ENCODE measurements around the gene EYS. TPM values are rescaled to one million over a fixed set of nuclear protein-coding genes. Genes with fewer than 3 reads are reported as not detected.

The EYS gene
- total and polyA plus RNA-seq, 2 of the 13 experiments (the other 11 are each of a cell fraction or from before 2014, with no cell fraction given), result 0.04 to 0.07 TPM

DNA sequence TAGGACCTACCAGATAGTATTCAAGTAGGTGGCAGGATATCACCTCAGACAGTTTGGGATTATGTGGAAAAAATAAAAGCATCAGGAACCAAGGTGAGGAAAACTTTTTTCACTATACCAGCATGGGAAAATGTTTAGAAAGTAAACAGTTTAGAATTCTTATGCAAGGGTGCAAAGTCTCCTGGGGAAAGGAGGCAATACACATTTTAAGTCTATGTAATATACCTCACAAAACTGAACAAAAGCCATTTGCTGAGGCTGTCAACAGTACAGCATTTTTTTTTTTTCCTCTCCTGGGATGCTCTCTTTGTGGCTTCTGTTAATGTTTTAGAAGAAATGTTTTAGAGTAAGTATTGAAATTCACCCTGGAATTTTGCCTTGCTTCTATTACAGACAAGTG, 1997.9 kb downstream of the EYS start (continued):
- TF ChIP-seq, protein P1, sequence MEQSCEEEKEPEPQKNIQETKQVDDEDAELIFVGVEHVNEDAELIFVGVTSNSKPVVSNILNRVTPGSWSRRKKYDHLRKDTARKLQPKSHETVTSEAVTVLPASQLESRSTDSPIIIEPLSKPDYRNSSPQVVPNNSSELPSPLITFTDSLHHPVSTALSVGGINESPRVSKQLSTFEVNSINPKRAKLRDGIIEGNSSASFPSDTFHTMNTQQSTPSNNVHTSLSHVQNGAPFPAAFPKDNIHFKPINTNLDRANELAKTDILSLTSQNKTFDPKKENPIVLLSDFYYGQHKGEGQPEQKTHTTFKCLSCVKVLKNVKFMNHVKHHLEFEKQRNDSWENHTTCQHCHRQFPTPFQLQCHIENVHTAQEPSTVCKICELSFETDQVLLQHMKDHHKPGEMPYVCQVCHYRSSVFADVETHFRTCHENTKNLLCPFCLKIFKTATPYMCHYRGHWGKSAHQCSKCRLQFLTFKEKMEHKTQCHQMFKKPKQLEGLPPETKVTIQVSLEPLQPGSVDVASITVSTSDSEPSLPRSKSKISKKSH (CRISPR knock-in tag; IDR thresholded peaks at IDR 0.05; ENCODE audit: borderline replicate concordance), result no peak
- no peak for TF ChIP-seq KDM5B (CRISPR knock-in tag; IDR thresholded peaks at IDR 0.05; ENCODE audit: borderline replicate concordance)
- TF ChIP-seq CREB1 (IDR thresholded peaks at IDR 0.05), result no peak
- peak; percentile 52; the same call in 1 of the 2 replicates for TF ChIP-seq CREB1 (CRISPR knock-in tag; IDR thresholded peaks at IDR 0.05)
- no peak for TF ChIP-seq MAFK (conservative IDR thresholded peaks at IDR 0.05 in 1 of 2, IDR thresholded peaks at IDR 0.05 in 1 of 2; ENCODE audit: low read length in 2 of 2)
- TF ChIP-seq, protein P2, sequence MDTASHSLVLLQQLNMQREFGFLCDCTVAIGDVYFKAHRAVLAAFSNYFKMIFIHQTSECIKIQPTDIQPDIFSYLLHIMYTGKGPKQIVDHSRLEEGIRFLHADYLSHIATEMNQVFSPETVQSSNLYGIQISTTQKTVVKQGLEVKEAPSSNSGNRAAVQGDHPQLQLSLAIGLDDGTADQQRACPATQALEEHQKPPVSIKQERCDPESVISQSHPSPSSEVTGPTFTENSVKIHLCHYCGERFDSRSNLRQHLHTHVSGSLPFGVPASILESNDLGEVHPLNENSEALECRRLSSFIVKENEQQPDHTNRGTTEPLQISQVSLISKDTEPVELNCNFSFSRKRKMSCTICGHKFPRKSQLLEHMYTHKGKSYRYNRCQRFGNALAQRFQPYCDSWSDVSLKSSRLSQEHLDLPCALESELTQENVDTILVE (CRISPR knock-in tag; IDR thresholded peaks at IDR 0.05), result peak; percentile 62; the same call in 1 of the 2 replicates
- peak; percentile 52; the same call in 1 of the 2 replicates for TF ChIP-seq ZFP1 (CRISPR knock-in tag; IDR thresholded peaks at IDR 0.05)
- TF ChIP-seq, protein P3, sequence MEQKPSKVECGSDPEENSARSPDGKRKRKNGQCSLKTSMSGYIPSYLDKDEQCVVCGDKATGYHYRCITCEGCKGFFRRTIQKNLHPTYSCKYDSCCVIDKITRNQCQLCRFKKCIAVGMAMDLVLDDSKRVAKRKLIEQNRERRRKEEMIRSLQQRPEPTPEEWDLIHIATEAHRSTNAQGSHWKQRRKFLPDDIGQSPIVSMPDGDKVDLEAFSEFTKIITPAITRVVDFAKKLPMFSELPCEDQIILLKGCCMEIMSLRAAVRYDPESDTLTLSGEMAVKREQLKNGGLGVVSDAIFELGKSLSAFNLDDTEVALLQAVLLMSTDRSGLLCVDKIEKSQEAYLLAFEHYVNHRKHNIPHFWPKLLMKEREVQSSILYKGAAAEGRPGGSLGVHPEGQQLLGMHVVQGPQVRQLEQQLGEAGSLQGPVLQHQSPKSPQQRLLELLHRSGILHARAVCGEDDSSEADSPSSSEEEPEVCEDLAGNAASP (CRISPR knock-in tag; IDR thresholded peaks at IDR 0.05; ENCODE audit: borderline replicate concordance), result no peak
- TF ChIP-seq, protein P4, sequence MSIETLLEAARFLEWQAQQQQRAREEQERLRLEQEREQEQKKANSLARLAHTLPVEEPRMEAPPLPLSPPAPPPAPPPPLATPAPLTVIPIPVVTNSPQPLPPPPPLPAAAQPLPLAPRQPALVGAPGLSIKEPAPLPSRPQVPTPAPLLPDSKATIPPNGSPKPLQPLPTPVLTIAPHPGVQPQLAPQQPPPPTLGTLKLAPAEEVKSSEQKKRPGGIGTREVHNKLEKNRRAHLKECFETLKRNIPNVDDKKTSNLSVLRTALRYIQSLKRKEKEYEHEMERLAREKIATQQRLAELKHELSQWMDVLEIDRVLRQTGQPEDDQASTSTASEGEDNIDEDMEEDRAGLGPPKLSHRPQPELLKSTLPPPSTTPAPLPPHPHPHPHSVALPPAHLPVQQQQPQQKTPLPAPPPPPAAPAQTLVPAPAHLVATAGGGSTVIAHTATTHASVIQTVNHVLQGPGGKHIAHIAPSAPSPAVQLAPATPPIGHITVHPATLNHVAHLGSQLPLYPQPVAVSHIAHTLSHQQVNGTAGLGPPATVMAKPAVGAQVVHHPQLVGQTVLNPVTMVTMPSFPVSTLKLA (IDR thresholded peaks at IDR 0.05), result no peak
- no peak for TF ChIP-seq ZNF317 (CRISPR knock-in tag; IDR thresholded peaks at IDR 0.05)
- no peak for TF ChIP-seq HOXA7 (CRISPR knock-in tag; IDR thresholded peaks at IDR 0.05)
- no peak for TF ChIP-seq ZNF567 (CRISPR knock-in tag; IDR thresholded peaks at IDR 0.05; ENCODE audit: borderline replicate concordance)
- TF ChIP-seq, protein P5, sequence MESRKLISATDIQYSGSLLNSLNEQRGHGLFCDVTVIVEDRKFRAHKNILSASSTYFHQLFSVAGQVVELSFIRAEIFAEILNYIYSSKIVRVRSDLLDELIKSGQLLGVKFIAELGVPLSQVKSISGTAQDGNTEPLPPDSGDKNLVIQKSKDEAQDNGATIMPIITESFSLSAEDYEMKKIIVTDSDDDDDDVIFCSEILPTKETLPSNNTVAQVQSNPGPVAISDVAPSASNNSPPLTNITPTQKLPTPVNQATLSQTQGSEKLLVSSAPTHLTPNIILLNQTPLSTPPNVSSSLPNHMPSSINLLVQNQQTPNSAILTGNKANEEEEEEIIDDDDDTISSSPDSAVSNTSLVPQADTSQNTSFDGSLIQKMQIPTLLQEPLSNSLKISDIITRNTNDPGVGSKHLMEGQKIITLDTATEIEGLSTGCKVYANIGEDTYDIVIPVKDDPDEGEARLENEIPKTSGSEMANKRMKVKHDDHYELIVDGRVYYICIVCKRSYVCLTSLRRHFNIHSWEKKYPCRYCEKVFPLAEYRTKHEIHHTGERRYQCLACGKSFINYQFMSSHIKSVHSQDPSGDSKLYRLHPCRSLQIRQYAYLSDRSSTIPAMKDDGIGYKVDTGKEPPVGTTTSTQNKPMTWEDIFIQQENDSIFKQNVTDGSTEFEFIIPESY (CRISPR knock-in tag; IDR thresholded peaks at IDR 0.05), result no peak
- TF ChIP-seq HMGA1 (CRISPR knock-in tag; conservative IDR thresholded peaks at IDR 0.05), result no peak
- TF ChIP-seq XRCC5 (optimal IDR thresholded peaks at IDR 0.05; ENCODE audit: low read length), result no peak
- TF ChIP-seq ZNF878 (CRISPR knock-in tag; IDR thresholded peaks at IDR 0.05), result no peak; the same call in 1 of the 2 replicates
- TF ChIP-seq SOX5 (CRISPR knock-in tag; IDR thresholded peaks at IDR 0.05; ENCODE audit: borderline replicate concordance), result peak; percentile 71; the same call in 1 of the 2 replicates
- TF ChIP-seq, protein P6, sequence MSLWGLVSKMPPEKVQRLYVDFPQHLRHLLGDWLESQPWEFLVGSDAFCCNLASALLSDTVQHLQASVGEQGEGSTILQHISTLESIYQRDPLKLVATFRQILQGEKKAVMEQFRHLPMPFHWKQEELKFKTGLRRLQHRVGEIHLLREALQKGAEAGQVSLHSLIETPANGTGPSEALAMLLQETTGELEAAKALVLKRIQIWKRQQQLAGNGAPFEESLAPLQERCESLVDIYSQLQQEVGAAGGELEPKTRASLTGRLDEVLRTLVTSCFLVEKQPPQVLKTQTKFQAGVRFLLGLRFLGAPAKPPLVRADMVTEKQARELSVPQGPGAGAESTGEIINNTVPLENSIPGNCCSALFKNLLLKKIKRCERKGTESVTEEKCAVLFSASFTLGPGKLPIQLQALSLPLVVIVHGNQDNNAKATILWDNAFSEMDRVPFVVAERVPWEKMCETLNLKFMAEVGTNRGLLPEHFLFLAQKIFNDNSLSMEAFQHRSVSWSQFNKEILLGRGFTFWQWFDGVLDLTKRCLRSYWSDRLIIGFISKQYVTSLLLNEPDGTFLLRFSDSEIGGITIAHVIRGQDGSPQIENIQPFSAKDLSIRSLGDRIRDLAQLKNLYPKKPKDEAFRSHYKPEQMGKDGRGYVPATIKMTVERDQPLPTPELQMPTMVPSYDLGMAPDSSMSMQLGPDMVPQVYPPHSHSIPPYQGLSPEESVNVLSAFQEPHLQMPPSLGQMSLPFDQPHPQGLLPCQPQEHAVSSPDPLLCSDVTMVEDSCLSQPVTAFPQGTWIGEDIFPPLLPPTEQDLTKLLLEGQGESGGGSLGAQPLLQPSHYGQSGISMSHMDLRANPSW (CRISPR knock-in tag; IDR thresholded peaks at IDR 0.05; ENCODE audit: borderline replicate concordance), result no peak
- no peak for TF ChIP-seq MAZ (IDR thresholded peaks at IDR 0.05; ENCODE audit: borderline replicate concordance, low read depth, low read length)
- TF ChIP-seq MAZ (CRISPR knock-in tag; IDR thresholded peaks at IDR 0.05; ENCODE audit: low read depth), result no peak

All from HepG2 (cell line).